Transverse colon (tissue), 4 donors: ENCODE results near the gene SLC22A1. TPM values are rescaled to one million over a fixed set of nuclear protein-coding genes. Genes with fewer than 3 reads are reported as not detected.

Experiments
- DNase-seq: peaks from one replicate; pipeline ENCODE4 v3.0.0-alpha.2; 2019
- H3K27ac ChIP-seq, 4 donors: fragments of 200-600 bp; sonication (generic); 2 replicates each; pipeline ENCODE4 v1.5.1; 2016 to 2018; ENCODE audit warnings: inconsistent platforms in 4 of 4
- H3K27me3 ChIP-seq: fragments of 200-600 bp; sonication (generic); 2 replicates; pipeline ENCODE4 v1.5.1; 2017; ENCODE audit warnings: inconsistent platforms
- H3K36me3 ChIP-seq, 4 donors: fragments of 200-600 bp; sonication (generic); 2 replicates each; pipeline ENCODE4 v1.5.1; 2017 to 2019; ENCODE audit warnings: inconsistent platforms in 4 of 4
- H3K4me1 ChIP-seq, 4 donors: fragments of 200-600 bp; sonication (generic); 2 replicates each; pipeline ENCODE4 v1.5.1; 2017 to 2020; ENCODE audit warnings: inconsistent platforms in 4 of 4
- H3K4me3 ChIP-seq, 4 donors: fragments of 200-600 bp; sonication (generic); 1 replicate in 1 of 4; 2 replicates in 3 of 4; pipeline versions ENCODE4 v1.5.1 to v1.6.1; 2017 to 2019; ENCODE audit warnings: inconsistent platforms in 4 of 4
- H3K9me3 ChIP-seq, 2 donors: fragments of 200-600 bp; sonication (generic); 2 replicates each; pipeline ENCODE4 v1.5.1; 2017 to 2019; ENCODE audit warnings: inconsistent platforms in 2 of 2
- EP300 ChIP-seq: sonication (generic); formaldehyde crosslinking; IDR thresholded peaks from one replicate; pipeline ENCODE4 v1.6.1; 2017; ENCODE audit warnings: antibody characterized with exemption, low read depth
- POLR2A ChIP-seq: fragments of 450-650 bp; IDR thresholded peaks from one replicate; pipeline ENCODE4 v1.6.1; 2016; ENCODE audit warnings: antibody characterized with exemption, mild to moderate bottlenecking, moderate library complexity
- POLR2AphosphoS5 ChIP-seq, 3 donors: sonication (generic); formaldehyde crosslinking; IDR thresholded peaks; one replicate each; pipeline ENCODE4 v1.6.1; 2016; ENCODE audit warnings: antibody characterized with exemption in 3 of 3
- WGBS, 2 donors: methylation state at CpG; one replicate each; pipeline ENCODE4 v1.1.5; 2018; ENCODE audit warnings: low coverage in 1 of 2; 5-methylcytosine and 5-hydroxymethylcytosine counted together
- in situ Hi-C, 4 donors: fragments of 200-750 bp; cut with MboI; loops; one replicate each; pipeline versions ENCODE4 v1.15.0 to v1.15.1; 2017; ENCODE audit warnings: low sequenced_read_pairs in 3 of 4, low pct_ligation_motif_present in 1 of 4, low pct_unique_long_range_greater_than_20kb in 1 of 4
- intact Hi-C: fragments of 100-400 bp; cut with DNase I; formaldehyde crosslinking; loops from one replicate; pipeline ENCODE4 v1.15.1; 2023; ENCODE audit warnings: low total_unique reads
- small RNA-seq, 4 donors: library from RNA; depleted of rRNA; stranded (forward); fragments of <200 nt; gene quantifications; one replicate each; pipeline ENCODE3, GENCODE V24; 2016
- total RNA-seq, 4 donors: library from RNA; depleted of rRNA; stranded (reverse); fragments of >200 nt; gene quantifications; one replicate each; pipeline ENCODE4 v1.1.0, GENCODE V29; 2016
- TF ChIP-seq, protein P1 (sequence below), 5 experiments: fragments of 200-600 bp in 3 of 5; fragments of 450-650 bp in 2 of 5; sonication (generic) in 3 of 5; IDR thresholded peaks; 1 replicate in 2 of 5; 2 replicates in 3 of 5; pipeline ENCODE4 v1.5.1; 2016 to 2017; ENCODE audit warnings: antibody characterized with exemption in 5 of 5, inconsistent platforms in 3 of 5, mild to moderate bottlenecking in 2 of 5, moderate library complexity in 1 of 5

The SLC22A1 gene
- total RNA-seq, 4 donors from 2014 or later: 0.40 to 1.7 (median 0.55) TPM; not detected in 1

DNA sequence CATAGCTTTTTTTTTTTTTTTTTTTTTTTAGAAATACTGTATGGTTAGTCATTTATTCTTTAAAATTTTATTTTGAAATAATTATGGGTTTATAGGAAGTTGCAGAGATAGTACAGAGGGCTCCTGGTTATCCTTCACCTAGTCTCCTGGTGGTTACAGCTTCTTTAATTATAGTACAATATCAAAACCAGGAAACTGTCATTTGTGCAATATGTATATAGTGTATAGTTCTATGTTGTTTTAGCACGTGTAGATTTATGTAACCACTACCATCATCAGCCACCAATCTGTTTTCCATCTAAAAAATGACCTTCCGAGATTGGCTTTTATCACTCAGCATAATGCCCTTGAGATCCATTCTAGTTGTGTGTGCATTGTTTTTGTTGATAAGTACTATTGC lies 82.3 kb downstream of the SLC22A1 start:
- TF ChIP-seq EP300: no peak
- TF ChIP-seq, protein P1, sequence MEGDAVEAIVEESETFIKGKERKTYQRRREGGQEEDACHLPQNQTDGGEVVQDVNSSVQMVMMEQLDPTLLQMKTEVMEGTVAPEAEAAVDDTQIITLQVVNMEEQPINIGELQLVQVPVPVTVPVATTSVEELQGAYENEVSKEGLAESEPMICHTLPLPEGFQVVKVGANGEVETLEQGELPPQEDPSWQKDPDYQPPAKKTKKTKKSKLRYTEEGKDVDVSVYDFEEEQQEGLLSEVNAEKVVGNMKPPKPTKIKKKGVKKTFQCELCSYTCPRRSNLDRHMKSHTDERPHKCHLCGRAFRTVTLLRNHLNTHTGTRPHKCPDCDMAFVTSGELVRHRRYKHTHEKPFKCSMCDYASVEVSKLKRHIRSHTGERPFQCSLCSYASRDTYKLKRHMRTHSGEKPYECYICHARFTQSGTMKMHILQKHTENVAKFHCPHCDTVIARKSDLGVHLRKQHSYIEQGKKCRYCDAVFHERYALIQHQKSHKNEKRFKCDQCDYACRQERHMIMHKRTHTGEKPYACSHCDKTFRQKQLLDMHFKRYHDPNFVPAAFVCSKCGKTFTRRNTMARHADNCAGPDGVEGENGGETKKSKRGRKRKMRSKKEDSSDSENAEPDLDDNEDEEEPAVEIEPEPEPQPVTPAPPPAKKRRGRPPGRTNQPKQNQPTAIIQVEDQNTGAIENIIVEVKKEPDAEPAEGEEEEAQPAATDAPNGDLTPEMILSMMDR (IDR thresholded peaks at IDR 0.05): peak in 1 of 5 experiments; percentile 15
- H3K27me3 ChIP-seq: no peaks in the 10 kb centered on the region
- H3K4me3 ChIP-seq: no peak overlapping the region
- in situ Hi-C loops (no loop called here), intact Hi-C loops (no loop called here)
- H3K36me3 ChIP-seq: no peaks in the 10 kb centered on the region
- 50 to 58% methylated on average over 2 of the region's 2 CpGs for WGBS, 2 donors
- peak overlapping the region in 2 of 4 donors; percentile 11 to 42 for H3K27ac ChIP-seq
- H3K4me1 ChIP-seq: peaks cover 0 to 41% (median 8%) of the 10 kb centered on the region in 4 donors
- H3K9me3 ChIP-seq: no peaks in the 10 kb centered on the region
- no peak for DNase-seq

DNA sequence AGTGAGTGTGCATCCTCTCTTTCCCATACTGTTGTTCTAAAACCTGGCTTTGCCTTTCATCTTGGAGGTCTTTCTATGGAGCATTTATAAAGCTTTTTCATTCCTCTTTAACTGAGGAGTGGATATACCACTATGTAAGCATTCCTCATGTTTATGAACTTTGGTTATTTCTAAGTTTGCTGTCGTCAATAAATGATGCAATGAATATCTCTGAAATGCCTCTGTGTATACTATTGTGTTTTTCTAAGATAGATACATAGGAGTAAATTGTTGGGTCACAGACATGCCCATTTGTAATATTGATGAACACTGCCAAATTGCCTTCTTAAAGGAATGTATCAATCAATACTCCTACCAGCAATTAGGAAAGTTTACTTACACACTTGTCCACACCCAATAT lies 83.1 kb downstream of the SLC22A1 start:
- peaks cover 0 to 35% (median 8%) of the 10 kb centered on the region in 4 donors for H3K4me1 ChIP-seq
- WGBS, 2 donors: 79 to 92% methylated on average over 1 of the region's 1 CpG
- H3K27me3 ChIP-seq: no peaks in the 10 kb centered on the region
- H3K36me3 ChIP-seq: no peaks in the 10 kb centered on the region
- intact Hi-C loops (no loop called here), in situ Hi-C loops (no loop called here)
- no peak for TF ChIP-seq POLR2A
- DNase-seq: no peak
- H3K4me3 ChIP-seq: no peak overlapping the region
- no peaks in the 10 kb centered on the region for H3K9me3 ChIP-seq
- no peak overlapping the region for H3K27ac ChIP-seq

DNA sequence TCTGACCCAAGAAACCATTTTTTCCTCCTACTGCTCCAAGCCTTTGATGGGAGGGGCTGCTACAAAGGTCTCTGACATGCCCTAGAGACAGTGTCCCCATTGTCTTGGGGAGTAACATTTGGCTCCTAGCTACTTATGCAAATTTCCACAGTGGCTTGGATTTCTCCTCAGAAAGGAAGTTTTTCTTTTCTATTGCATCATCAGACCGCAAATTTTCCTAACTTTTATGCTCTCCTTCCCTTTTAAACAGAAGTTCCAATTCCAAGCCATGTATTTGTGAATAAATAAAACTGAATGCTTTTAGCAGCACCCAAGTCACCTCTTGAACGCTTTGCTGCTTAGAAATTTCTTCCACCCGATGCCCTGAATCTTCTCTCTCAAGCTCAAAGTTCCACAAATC lies 86.0 kb downstream of the SLC22A1 start:
- no peak overlapping the region for H3K27ac ChIP-seq
- H3K4me3 ChIP-seq: no peak overlapping the region
- in situ Hi-C loops (no loop called here), intact Hi-C loops (no loop called here)
- TF ChIP-seq EP300 (no peak), POLR2A (no peak), POLR2AphosphoS5 (IDR thresholded peaks at IDR 0.05) (no peak)
- TF ChIP-seq, protein P1 (IDR thresholded peaks at IDR 0.05): no peak
- no peaks in the 10 kb centered on the region for H3K36me3 ChIP-seq
- H3K27me3 ChIP-seq: no peaks in the 10 kb centered on the region
- H3K9me3 ChIP-seq: no peaks in the 10 kb centered on the region
- DNase-seq: no peak
- 78% methylated on average over 3 of the region's 3 CpGs; no CpG with 5 or more reads in 1 of the 2 donors for WGBS, 2 donors
- peaks cover 0 to 21% (median 8%) of the 10 kb centered on the region in 4 donors for H3K4me1 ChIP-seq

Small RNA genes within 50 kb of the gene (small RNA-seq; reads per million reads assigned to genes)
- 0 reads per million in 4 donors for gene AL645733.1

Other genes with a start within 250 kb of the SLC22A1 start
- not detected for gene MAS1, start 230.8 kb upstream of the SLC22A1 start, total RNA-seq
- 100 to 1,000 TPM in 1 of 4 donors, 10 to 100 TPM in 3; 48.8 to 106 (median 92.3) TPM for gene IGF2R, start 152.7 kb upstream of the SLC22A1 start, total RNA-seq
- gene SLC22A2, start 137.0 kb downstream of the SLC22A1 start, total RNA-seq: not detected
- 10 to 100 TPM in 1 of 4 donors, 1 to 10 TPM in 3; 4.5 to 12.0 (median 6.9) TPM for gene SLC22A3, start 226.6 kb downstream of the SLC22A1 start, total RNA-seq